BJ (cell line): ENCODE data around the gene SH3D19. TPM values are rescaled to one million over a fixed set of nuclear protein-coding genes. Genes with fewer than 3 reads are reported as not detected.

ENCODE experiments used
- CTCF ChIA-PET: fragments of 350-600 bp; formaldehyde crosslinking; extraction: SDS; loops from one replicate; lab custom pipeline; 2021; ENCODE audit warnings: antibody characterized with exemption, inconsistent platforms; lab: Yijun Ruan, JAX
- POLR2A ChIA-PET: fragments of 300-600 bp; sonication (Branson Sonifier 250); formaldehyde crosslinking; extraction: SDS; loops from one replicate; lab custom pipeline; 2021; ENCODE audit warnings: antibody characterized with exemption; lab: Charles Lee
- DNase-seq: peaks from one replicate; pipeline ENCODE4 v3.0.0-alpha.2; 2011; ENCODE audit warnings: low read depth
- H3K27me3 ChIP-seq: 2 replicates; pipeline ENCODE4 v1.6.0; 2011; ENCODE audit warnings: low read length; ENCODE audit not compliant: control insufficient read depth, insufficient read depth
- H3K36me3 ChIP-seq: 2 replicates; pipeline ENCODE4 v1.5.1; 2011; ENCODE audit warnings: low read length; ENCODE audit not compliant: control insufficient read depth, insufficient read depth
- H3K4me3 ChIP-seq: 2 replicates; pipeline ENCODE4 v1.5.1; 2011; ENCODE audit warnings: low read depth, mild to moderate bottlenecking, control low read depth, low read length
- polyA plus RNA-seq: library from polyadenylated mRNA; depleted of rRNA; stranded (reverse); fragments of >200 nt; gene quantifications from 2 replicates; pipeline ENCODE4 v1.2.3, GENCODE V29; 2011
- TF ChIP-seq, protein P1 (sequence below): IDR thresholded peaks from 2 replicates; pipeline ENCODE4 v1.5.1; 2011; ENCODE audit warnings: low read depth, mild to moderate bottlenecking, control low read depth, inconsistent platforms, low read length, moderate library complexity; ENCODE audit not compliant: insufficient read depth

Gene SH3D19
- polyA plus RNA-seq, 1 experiment = 16.2 TPM

DNA sequence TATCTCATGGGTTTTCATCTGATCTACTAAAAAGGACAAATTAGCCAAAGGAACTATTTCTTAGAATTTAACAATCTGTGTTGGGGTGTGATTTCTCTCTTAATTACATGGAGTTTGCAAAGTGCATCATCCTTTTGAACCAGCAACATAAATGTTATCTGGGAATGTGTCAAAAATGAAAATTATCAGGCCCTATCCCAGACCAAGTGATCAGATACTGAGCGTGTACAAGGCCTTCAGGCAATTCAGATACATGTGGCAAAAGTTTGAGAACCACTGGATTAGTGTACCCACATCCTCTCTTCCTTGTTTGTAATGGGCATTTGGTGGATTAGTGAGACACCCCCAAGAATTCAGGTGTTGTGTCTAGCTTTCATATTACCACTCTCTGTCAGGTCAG, 3.8 kb downstream of the SH3D19 start:
- Histone ChIP-seq H3K4me3 (no peak overlapping the region), H3K36me3 (no peaks in the 10 kb centered on the region), H3K27me3 (no peaks in the 10 kb centered on the region)
- ChIA-PET CTCF (interaction anchor here (0.7 kb wide), 1 partner anchor 1046 kb away, joined by 3 read pairs; no protein-coding TSS in a partner anchor), POLR2A (no interaction called here)
- DNase-seq = no peak
- TF ChIP-seq, protein P1, sequence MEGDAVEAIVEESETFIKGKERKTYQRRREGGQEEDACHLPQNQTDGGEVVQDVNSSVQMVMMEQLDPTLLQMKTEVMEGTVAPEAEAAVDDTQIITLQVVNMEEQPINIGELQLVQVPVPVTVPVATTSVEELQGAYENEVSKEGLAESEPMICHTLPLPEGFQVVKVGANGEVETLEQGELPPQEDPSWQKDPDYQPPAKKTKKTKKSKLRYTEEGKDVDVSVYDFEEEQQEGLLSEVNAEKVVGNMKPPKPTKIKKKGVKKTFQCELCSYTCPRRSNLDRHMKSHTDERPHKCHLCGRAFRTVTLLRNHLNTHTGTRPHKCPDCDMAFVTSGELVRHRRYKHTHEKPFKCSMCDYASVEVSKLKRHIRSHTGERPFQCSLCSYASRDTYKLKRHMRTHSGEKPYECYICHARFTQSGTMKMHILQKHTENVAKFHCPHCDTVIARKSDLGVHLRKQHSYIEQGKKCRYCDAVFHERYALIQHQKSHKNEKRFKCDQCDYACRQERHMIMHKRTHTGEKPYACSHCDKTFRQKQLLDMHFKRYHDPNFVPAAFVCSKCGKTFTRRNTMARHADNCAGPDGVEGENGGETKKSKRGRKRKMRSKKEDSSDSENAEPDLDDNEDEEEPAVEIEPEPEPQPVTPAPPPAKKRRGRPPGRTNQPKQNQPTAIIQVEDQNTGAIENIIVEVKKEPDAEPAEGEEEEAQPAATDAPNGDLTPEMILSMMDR = no peak

DNA sequence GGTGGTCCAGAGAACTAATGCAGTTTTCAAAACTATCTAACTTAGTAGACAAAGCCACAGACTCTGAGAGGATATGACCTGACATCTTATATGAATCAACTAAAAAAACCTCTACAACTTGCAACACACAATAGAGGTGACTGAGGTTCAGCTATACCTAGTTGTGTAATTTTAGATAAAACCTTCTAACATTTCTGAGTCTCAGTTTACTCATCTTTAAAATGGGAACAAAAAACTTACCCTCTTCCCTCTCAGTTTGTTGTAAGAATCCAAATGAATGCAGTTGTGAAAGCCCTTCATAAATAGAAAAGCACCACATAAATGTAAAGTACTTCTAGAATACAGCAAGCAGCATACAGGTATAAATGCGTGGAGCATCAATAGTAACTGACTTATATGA, 5.9 kb downstream of the SH3D19 start:
- no peak for DNase-seq
- no peak overlapping the region for H3K4me3 ChIP-seq
- H3K36me3 ChIP-seq = no peaks in the 10 kb centered on the region
- TF ChIP-seq, protein P1 = no peak
- CTCF ChIA-PET = interaction anchor here (1.2 to 1.4 kb wide), 2 partner anchors 15 to 22 kb away, joined by 3 read pairs; no protein-coding TSS in a partner anchor
- POLR2A ChIA-PET = no interaction called here
- no peaks in the 10 kb centered on the region for H3K27me3 ChIP-seq

DNA sequence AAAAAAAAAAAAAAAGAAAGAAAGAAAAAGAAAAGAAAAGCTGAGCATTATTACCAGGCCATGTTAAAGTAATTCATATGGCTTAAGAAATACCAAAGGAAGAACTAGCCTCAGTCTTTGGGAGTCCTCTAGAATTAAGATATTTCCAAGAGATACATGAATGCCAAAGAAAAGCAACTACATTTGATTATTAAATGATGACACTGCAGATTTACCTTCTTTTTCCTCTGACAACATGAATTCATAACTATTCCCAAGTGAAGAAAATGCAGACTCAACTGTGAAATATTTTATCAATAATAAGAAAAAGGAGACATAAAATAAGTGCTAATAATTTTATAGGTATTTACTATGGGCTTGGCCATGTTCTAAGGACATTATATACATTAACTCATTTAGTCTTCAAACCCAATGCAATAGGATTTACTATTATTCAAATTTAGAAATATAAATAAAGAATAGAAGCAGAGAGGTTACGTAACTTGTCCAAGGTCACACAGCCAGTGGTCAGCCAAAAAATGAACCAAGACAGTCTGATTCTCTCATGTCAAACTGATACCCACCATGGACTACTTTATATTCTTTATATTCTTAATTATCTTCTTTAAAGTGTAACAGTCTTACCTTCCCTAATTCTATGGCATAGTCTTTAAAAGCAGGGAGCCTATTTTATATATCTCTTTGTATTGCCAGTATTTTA, 6.9 kb downstream of the SH3D19 start:
- POLR2A ChIA-PET = interaction anchor here (0.6 kb wide), 1 partner anchor 151 kb away, joined by 3 read pairs; no protein-coding TSS in a partner anchor
- H3K36me3 ChIP-seq = no peaks in the 10 kb centered on the region
- no peaks in the 10 kb centered on the region for H3K27me3 ChIP-seq
- H3K4me3 ChIP-seq = no peak overlapping the region
- DNase-seq = no peak
- CTCF ChIA-PET = interaction anchor here (0.6 to 1.2 kb wide), 2 partner anchors 21 to 31 kb away, joined by 3 read pairs; no protein-coding TSS in a partner anchor
- TF ChIP-seq, protein P1 = no peak

DNA sequence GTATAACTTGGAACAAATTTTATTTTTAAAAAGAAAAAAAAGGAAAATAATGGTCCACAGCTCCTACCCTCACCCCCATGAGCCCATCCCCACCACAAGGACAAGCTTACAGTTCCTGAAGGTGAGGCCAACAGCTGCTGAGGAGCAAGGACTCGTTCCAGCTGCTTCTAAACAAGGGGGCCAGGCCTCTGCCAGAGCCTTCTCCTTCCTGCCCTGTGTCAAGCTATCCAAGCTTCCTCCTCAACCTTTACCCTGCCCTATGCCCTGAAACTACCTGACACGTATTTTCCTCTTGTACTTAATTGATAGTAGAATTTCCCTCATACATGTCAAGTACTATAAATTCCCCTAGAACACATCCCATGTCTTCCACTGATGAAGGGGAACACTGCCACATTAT, 8.8 kb downstream of the SH3D19 start:
- TF ChIP-seq, protein P1 = no peak
- Histone ChIP-seq H3K27me3 (no peaks in the 10 kb centered on the region), H3K4me3 (no peak overlapping the region), H3K36me3 (no peaks in the 10 kb centered on the region)
- DNase-seq = no peak
- CTCF ChIA-PET = interaction anchor here (0.6 to 1.3 kb wide), 4 partner anchors 39 to 296 kb away, joined by 4 to 6 read pairs (median 4); no protein-coding TSS in a partner anchor
- POLR2A ChIA-PET = no interaction called here

DNA sequence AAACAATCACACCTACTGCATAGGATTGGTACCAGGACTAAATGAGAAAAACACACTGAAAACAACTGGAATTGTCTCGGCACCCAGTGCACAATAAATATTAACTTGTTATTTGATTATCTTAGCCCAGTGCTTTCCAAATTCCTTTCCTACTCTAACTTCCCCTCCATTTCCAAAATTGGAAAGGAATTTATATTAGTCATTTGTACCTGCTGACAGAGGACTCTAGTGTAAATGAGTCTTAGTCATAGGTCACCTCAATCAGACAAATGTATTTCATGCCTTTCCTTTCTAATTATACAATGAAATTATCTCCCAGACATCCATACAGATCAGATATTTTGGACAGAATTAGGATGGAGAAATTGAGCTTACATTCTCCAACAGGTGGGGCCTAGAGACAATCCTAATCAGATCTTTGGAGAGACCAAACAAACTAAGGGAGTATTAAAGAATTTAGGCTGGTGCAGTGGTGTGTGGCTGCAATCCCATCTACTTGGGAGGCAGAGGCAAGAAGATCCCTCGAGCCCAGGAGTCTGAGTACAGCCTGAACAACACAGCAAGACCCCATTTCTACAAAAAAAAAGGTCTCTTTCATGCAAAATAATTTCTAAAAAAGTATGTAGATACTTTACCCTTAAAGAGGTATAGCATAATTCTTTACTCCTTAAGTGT, 10.1 kb downstream of the SH3D19 start:
- ChIA-PET POLR2A (no interaction called here), CTCF (no interaction called here)
- Histone ChIP-seq H3K36me3 (no peaks in the 10 kb centered on the region; the same call in 1 of the 2 replicates), H3K27me3 (no peaks in the 10 kb centered on the region), H3K4me3 (no peak overlapping the region)
- TF ChIP-seq, protein P1 = no peak
- DNase-seq = no peak
